Activated T-cell treated with anti-CD3 and anti-CD28 coated beads, Interleukin-2, amount 50 U/mL, for 24 hours (primary cell): ENCODE data around the gene ZNF79.
A peak's percentile ranks its signal among the peaks of the same experiment; 100 is the strongest.

Source experiments
- DNase-seq: peaks from one replicate; pipeline ENCODE4 v3.0.0-alpha.2; 2020
- H3K27ac Mint-ChIP-seq: 2 replicates; pipeline ENCODE4 v1.8.0; 2020; ENCODE audit warnings: mild to moderate bottlenecking, mixed read lengths
- H3K27me3 Mint-ChIP-seq: 2 replicates; pipeline ENCODE4 v1.8.0; 2020; ENCODE audit warnings: mixed read lengths
- H3K36me3 Mint-ChIP-seq: 2 replicates; pipeline ENCODE4 v1.8.0; 2020; ENCODE audit warnings: low read depth, mixed read lengths
- H3K4me1 Mint-ChIP-seq: 2 replicates; pipeline ENCODE4 v1.8.0; 2020; ENCODE audit warnings: low read depth, mixed read lengths
- H3K4me3 Mint-ChIP-seq: 2 replicates; pipeline ENCODE4 v1.8.0; 2020; ENCODE audit warnings: mild to moderate bottlenecking, moderate library complexity, mixed read lengths
- H3K9me3 Mint-ChIP-seq: 2 replicates; pipeline ENCODE4 v1.8.0; 2020; ENCODE audit warnings: mixed read lengths

The ZNF79 gene

GRCh38 chr9:127423934-127424675 lies at the start of gene ZNF79:
TSS of gene ZNF79 (plus strand) at chr9:127424382. CDS start at chr9:127424788, 406 bp downstream.
- H3K27ac Mint-ChIP-seq, result peak within 1 kb of the TSS; percentile 100
- H3K27me3 Mint-ChIP-seq, result no peaks in the 10 kb centered on the region
- peak; percentile 95 for DNase-seq
- H3K4me1 Mint-ChIP-seq, result peaks cover 56% of the 10 kb centered on the region
- H3K4me3 Mint-ChIP-seq, result peak within 1 kb of the TSS; percentile 99
- no peaks in the 10 kb centered on the region for H3K9me3 Mint-ChIP-seq
- H3K36me3 Mint-ChIP-seq, result peaks cover 57% of the 10 kb centered on the region

DNA sequence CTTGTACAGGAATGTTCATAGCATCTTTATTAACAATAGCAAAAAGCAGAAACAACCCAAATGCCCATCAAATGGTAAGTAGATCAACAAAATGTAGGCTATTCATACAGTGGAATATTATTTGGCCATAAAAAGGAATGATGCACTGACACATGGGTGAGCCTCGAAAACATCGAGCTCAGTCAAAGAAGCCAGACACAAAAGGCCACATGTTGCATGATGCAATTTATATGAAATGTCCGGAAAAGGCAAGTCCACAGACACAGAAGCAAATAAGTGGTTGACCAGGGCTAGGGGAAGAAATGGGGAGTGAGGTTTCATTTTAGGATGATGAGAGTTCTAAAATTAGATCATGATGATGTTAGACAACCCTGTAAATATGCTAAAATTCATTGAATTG lies 43.7 kb upstream of the ZNF79 start:
- no peak overlapping the region for H3K27ac Mint-ChIP-seq
- DNase-seq, result no peak
- H3K27me3 Mint-ChIP-seq, result peaks cover 71% of the 10 kb centered on the region
- no peaks in the 10 kb centered on the region for H3K36me3 Mint-ChIP-seq
- H3K4me3 Mint-ChIP-seq, result no peak overlapping the region
- H3K9me3 Mint-ChIP-seq, result peaks cover 8% of the 10 kb centered on the region
- no peaks in the 10 kb centered on the region for H3K4me1 Mint-ChIP-seq

DNA sequence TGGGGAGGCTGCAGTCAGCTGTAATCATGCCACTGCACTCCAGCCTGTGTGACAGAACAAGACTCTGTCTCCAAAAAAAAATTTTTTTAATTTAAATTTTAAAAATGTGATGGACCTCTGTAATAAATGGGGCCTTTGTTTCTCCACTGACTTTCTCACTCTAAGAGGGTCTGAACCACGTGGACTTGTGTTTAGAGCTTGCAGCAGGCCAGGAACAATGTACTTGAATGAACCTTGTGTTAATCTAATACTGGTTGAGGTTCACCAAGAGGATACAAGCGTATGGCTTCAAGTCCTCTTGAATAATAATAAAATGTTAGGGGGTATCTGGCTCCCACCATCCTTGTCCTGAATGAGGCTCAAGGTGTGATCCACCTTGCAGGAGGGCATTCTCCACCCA lies 41.6 kb upstream of the ZNF79 start:
- DNase-seq, result no peak
- H3K36me3 Mint-ChIP-seq, result no peaks in the 10 kb centered on the region
- H3K27me3 Mint-ChIP-seq, result peaks cover 75% of the 10 kb centered on the region
- peaks cover 8% of the 10 kb centered on the region for H3K9me3 Mint-ChIP-seq
- H3K4me1 Mint-ChIP-seq, result peaks cover 6% of the 10 kb centered on the region
- H3K27ac Mint-ChIP-seq, result no peak overlapping the region
- no peak overlapping the region for H3K4me3 Mint-ChIP-seq

DNA sequence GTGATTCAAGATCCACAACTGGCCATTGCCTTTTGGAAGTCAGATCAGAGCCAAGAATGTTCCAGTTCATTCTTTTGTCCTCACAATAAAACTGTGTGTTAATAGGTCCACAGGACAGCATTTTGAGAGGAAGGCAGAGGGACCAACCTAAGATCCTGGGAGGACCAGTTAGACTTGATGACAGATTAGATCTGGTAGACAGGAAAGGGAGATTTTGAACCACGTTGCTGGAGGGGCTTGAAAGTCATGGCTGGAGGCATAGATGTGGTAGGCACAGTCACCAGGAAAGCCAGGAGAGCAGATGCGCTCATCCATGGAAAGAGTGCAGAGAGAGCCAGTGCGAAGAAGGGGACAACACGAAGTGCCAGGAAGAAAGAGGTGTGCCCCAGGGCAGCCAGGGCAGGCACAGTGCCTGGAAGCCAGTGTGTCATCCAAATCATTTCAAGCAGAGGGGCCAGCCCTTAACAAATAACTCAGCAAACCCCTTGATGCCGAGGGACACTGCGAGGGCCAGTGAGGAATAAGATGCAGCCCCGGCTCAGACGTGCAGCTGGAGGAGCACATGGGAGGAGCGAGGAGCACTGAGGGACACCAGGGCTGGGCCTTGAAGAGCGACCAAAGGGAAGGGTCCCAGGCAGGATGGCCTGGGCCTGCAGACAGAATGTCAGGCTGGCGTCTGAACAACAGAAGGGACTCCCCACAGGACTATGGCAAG lies 40.0 kb upstream of the ZNF79 start:
- Mint-ChIP-seq H3K27me3 (peaks cover 71% of the 10 kb centered on the region), H3K27ac (no peak overlapping the region), H3K36me3 (no peaks in the 10 kb centered on the region), H3K4me3 (no peak overlapping the region), H3K9me3 (peaks cover 4% of the 10 kb centered on the region), H3K4me1 (peaks cover 21% of the 10 kb centered on the region)
- DNase-seq, result peak; percentile 25

GRCh38 chr9:127384901-127385300 lies 39.3 kb upstream of the ZNF79 start:
- Mint-ChIP-seq H3K9me3 (no peaks in the 10 kb centered on the region), H3K4me3 (no peak overlapping the region), H3K4me1 (peaks cover 25% of the 10 kb centered on the region), H3K27me3 (peaks cover 69% of the 10 kb centered on the region), H3K27ac (no peak overlapping the region), H3K36me3 (no peaks in the 10 kb centered on the region)
- DNase-seq, result peak; percentile 29

GRCh38 chr9:127386249-127386648 lies 37.9 kb upstream of the ZNF79 start:
- H3K4me3 Mint-ChIP-seq, result no peak overlapping the region

DNA sequence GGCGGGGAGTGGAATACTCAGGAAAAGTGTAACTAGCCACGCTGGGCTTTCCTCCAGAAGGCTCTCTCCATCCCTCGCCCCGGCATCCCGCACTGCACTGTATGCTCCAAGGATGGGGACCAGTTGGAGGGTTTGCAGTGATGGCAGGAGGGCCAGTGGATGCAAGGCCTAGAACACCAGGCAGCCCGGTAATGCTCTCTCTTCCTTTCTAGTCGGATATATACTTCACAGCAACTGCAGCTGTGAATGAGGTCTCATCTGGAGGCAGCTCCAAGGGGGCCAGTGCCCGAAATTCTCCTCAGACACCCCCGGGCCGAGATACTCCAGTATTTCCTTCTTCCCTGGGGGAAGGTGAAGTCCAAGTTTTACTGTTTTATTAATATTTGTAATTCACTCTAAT lies 37.2 kb upstream of the ZNF79 start:
- DNase-seq, result peak; percentile 25
- Mint-ChIP-seq H3K27ac (no peak overlapping the region), H3K27me3 (peaks cover 71% of the 10 kb centered on the region), H3K36me3 (no peaks in the 10 kb centered on the region), H3K9me3 (no peaks in the 10 kb centered on the region), H3K4me3 (no peak overlapping the region), H3K4me1 (peaks cover 31% of the 10 kb centered on the region)

More at GRCh38 chr9:127386249-127386648, 37.9 kb upstream of the ZNF79 start:
- no peaks in the 10 kb centered on the region for H3K36me3 Mint-ChIP-seq
- no peak overlapping the region for H3K27ac Mint-ChIP-seq
- no peak for DNase-seq
- H3K27me3 Mint-ChIP-seq, result peaks cover 72% of the 10 kb centered on the region
- peaks cover 31% of the 10 kb centered on the region for H3K4me1 Mint-ChIP-seq
- H3K9me3 Mint-ChIP-seq, result no peaks in the 10 kb centered on the region

DNA sequence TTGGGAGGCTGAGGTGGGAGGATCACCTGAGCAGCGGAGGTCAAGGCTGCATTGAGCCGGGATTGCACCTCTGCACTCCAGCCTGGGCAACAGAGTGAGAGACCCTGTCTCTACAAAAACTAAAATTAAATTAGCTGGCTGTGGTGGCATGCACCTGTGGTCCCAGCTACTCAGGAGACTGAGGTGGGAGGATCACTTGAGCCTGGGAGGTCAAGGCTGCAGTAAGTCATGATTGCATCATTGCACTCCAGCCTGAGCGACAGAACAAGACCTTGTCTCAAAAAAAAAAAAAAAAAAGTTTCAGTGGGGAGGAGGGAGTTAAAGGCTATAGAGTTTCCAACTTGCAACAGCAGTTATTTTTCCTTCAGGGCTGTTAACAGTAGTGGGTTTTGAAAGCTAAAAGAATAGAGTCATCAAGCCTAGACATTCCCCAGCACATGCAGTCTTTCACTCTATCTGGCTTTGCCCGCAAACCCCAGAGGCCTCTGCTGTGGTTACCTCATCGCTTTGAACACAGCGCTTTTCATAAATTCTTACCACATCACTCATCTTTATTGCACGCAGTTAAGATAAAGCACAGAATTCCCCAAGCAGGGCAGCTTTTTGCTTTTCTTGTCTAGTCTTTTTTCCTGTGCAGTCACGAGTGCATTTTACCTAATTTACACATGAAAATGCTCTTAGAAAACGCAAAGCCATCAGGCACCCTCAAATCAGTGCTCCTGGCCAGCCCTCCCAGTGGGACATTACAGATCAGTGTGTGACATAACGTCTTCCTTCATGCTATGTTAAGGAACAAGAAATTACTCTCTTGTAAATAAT lies 35.9 kb upstream of the ZNF79 start:
- H3K27me3 Mint-ChIP-seq, result peaks cover 75% of the 10 kb centered on the region
- peak overlapping the region; percentile 87 for H3K27ac Mint-ChIP-seq
- H3K4me3 Mint-ChIP-seq, result peak overlapping the region; percentile 45
- DNase-seq, result peak; percentile 82
- no peaks in the 10 kb centered on the region for H3K36me3 Mint-ChIP-seq
- H3K4me1 Mint-ChIP-seq, result peaks cover 31% of the 10 kb centered on the region
- no peaks in the 10 kb centered on the region for H3K9me3 Mint-ChIP-seq

DNA sequence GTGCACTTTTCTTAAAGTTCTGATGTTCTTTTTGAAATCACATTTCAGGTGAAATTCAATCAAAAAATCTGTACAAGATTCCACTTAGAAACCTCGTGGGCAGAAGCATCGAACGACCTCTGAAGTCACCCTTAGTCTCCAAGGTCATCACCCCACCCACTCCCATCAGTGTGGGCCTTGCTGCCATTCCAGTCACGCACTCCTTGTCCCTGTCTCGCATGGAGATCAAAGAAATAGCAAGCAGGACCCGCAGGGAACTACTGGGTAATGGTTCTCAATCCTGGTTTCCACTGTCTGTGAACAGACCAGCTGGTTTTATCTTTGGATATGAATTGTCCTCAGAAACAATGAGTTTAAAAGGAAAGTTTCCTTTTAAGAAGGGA lies 35.3 kb upstream of the ZNF79 start:
- no peaks in the 10 kb centered on the region for H3K9me3 Mint-ChIP-seq

GRCh38 chr9:127389381-127390247 lies 34.6 kb upstream of the ZNF79 start:
- no peak overlapping the region for H3K27ac Mint-ChIP-seq
- H3K4me1 Mint-ChIP-seq, result peaks cover 31% of the 10 kb centered on the region
- no peaks in the 10 kb centered on the region for H3K36me3 Mint-ChIP-seq
- H3K4me3 Mint-ChIP-seq, result no peak overlapping the region
- DNase-seq, result no peak
- peaks cover 74% of the 10 kb centered on the region for H3K27me3 Mint-ChIP-seq
- no peaks in the 10 kb centered on the region for H3K9me3 Mint-ChIP-seq

More for the DNA sequence above, 35.3 kb upstream of the ZNF79 start:
- Mint-ChIP-seq H3K4me1 (peaks cover 31% of the 10 kb centered on the region), H3K27ac (peak overlapping the region; percentile 87), H3K27me3 (peaks cover 74% of the 10 kb centered on the region), H3K36me3 (no peaks in the 10 kb centered on the region), H3K4me3 (peak overlapping the region; percentile 45)
- no peak for DNase-seq

DNA sequence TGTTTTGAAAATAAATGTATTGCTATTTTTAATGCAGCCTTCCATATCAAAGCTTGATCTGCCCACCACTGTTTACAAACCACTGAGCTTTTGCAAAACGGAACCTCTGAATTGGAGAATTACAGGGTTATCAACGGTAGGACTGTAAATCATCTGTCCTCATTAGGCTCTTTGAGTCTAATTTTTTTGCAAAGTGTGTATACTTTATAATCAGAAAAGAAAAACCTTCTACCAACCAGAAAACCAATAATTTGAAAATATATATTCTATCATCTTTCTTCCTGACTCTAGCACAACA lies 34.0 kb upstream of the ZNF79 start:
- DNase-seq, result no peak
- Mint-ChIP-seq H3K36me3 (no peaks in the 10 kb centered on the region), H3K27ac (no peak overlapping the region), H3K4me1 (peaks cover 31% of the 10 kb centered on the region), H3K27me3 (peaks cover 74% of the 10 kb centered on the region), H3K4me3 (no peak overlapping the region), H3K9me3 (no peaks in the 10 kb centered on the region)

DNA sequence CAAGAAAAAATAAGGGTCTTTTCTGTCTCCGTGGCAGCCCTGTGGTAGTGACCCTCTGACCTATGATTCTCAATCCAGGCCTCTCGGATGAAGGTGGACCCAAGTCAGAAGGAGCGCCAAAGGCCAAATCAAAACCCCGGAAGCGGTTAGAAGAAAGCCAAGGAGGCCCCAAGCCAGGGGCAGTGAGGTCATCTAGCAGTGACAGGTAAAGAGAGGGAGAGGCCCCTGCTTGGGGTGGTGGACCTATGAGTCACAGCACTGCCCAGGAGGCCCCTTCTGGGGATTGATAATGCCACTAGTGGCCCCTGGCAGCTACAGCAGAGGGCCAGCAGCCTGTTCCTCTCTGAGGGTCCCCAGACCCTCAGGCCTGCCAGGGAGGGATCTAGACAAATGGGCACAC lies 33.6 kb upstream of the ZNF79 start:
- no peaks in the 10 kb centered on the region for H3K36me3 Mint-ChIP-seq
- no peak overlapping the region for H3K4me3 Mint-ChIP-seq
- H3K27ac Mint-ChIP-seq, result no peak overlapping the region
- no peaks in the 10 kb centered on the region for H3K9me3 Mint-ChIP-seq
- H3K27me3 Mint-ChIP-seq, result peaks cover 74% of the 10 kb centered on the region
- H3K4me1 Mint-ChIP-seq, result peaks cover 33% of the 10 kb centered on the region
- no peak for DNase-seq

DNA sequence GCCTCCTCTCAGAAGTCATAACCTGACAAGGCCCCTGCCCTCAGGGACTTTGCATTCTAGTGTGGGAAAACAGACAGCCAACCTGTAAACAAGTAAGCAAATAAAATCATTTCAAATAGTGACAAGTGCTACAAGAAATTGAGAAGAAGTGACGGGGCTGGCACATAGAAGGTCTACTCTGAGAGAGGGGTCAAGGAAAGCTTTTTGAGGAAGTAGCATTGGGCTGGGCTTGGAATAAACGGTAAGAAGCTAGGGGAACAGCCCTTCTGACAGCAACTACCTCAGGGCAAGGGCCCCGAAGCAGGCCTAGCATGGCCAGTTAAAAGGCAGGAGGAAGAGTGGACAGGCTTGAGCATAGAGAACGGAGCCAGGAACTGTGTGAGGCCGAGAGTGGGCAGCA lies 32.0 kb upstream of the ZNF79 start:
- H3K27me3 Mint-ChIP-seq, result peaks cover 71% of the 10 kb centered on the region

GRCh38 chr9:127392976-127393375 lies 31.2 kb upstream of the ZNF79 start:
- Mint-ChIP-seq H3K4me3 (no peak overlapping the region), H3K4me1 (peaks cover 35% of the 10 kb centered on the region), H3K36me3 (no peaks in the 10 kb centered on the region), H3K9me3 (no peaks in the 10 kb centered on the region), H3K27me3 (peaks cover 72% of the 10 kb centered on the region), H3K27ac (no peak overlapping the region)
- DNase-seq, result no peak

More for the DNA sequence above, 32.0 kb upstream of the ZNF79 start:
- Mint-ChIP-seq H3K4me1 (peaks cover 37% of the 10 kb centered on the region), H3K4me3 (no peak overlapping the region), H3K27ac (no peak overlapping the region), H3K36me3 (no peaks in the 10 kb centered on the region), H3K9me3 (no peaks in the 10 kb centered on the region)
- no peak for DNase-seq
